ENCODE results near the gene MDFIC.
"Not testable (repeated sequence)": the region's sequence is repeated elsewhere in the genome, so short reads cannot be mapped to it uniquely, and the experiment has no call there.

Gene MDFIC, protein sequence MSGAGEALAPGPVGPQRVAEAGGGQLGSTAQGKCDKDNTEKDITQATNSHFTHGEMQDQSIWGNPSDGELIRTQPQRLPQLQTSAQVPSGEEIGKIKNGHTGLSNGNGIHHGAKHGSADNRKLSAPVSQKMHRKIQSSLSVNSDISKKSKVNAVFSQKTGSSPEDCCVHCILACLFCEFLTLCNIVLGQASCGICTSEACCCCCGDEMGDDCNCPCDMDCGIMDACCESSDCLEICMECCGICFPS

GRCh38 chr7:114922026-114922651 is at the start of gene MDFIC:
TSS of gene MDFIC (plus strand) at chr7:114922094. CDS start at chr7:114923034, 940 bp downstream.
- peak; percentile 12 for DNase-seq

DNA sequence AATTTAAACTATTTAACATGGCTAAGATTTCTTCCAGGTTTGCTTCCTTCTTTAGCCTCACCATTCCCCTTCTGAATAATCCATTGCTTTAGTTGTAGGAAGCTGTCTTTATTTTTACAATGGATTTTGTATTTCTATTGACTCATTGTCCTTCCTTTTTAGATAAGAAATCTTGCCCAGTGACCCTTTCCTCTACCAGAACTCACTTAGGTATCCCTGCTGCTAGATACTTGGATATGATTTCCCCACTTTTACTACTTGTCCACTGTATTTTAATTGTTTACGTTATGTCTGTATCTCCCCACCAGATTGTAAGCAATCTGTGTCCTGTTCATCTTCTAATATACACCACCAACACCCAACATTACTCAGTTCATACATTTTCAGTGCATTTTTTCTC is 47.7 kb upstream of the MDFIC start:
- DNase-seq: no peak

DNA sequence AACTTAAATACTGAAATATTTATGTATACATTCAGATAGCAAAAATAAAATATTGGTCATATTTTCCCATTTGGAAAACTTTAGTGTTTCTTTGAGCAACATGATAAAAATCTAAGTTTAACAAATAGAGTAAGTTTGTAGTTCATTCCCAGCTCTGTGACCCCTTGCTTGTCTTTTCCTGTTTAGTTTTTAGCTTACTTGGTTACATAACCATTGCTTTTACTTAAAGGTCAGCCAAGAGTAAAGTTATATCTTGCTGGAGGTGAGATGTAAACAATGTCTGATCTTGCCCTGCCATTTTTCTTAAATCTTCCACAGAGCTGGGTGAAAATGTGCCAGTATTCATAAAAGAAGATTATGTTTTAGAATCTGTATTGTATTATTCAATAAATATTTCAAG is 46.7 kb upstream of the MDFIC start:
- no peak for DNase-seq

- DNase-seq: no peak
Measured at GRCh38 chr7:114879554-114879953, 42.3 kb upstream of the MDFIC start.

- DNase-seq: no peak
Measured at GRCh38 chr7:114885836-114886235, 36.1 kb upstream of the MDFIC start.

GRCh38 chr7:114886241-114886640 is 35.7 kb upstream of the MDFIC start:
- no peak for DNase-seq

DNA sequence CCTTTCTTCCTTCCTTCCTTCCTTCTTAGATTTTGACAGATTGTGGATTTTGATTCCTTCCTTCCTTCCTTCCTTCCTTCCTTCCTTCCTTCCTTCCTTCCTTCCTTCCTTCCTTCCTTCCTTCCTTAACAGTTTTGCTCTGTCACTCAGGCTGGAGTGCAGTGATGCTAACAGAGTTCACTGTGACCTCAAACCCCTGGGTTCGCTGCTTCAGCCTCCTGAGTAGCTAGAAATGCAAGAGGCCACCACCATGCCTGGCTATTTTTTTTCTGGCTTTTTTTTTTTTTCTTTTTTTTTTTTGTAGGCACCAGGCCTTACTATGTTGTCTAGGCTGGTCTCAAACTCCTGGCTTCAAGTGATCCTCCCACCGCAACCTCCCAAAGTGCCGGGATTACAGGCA is 32.8 kb upstream of the MDFIC start:
- not testable (repeated sequence) for DNase-seq

- no peak for DNase-seq
Measured at GRCh38 chr7:114889646-114890285, 32.1 kb upstream of the MDFIC start.

GRCh38 chr7:114890561-114890960 is 31.3 kb upstream of the MDFIC start:
- DNase-seq: no peak

- no peak for DNase-seq
Measured at GRCh38 chr7:114900127-114900526, 21.8 kb upstream of the MDFIC start.

DNA sequence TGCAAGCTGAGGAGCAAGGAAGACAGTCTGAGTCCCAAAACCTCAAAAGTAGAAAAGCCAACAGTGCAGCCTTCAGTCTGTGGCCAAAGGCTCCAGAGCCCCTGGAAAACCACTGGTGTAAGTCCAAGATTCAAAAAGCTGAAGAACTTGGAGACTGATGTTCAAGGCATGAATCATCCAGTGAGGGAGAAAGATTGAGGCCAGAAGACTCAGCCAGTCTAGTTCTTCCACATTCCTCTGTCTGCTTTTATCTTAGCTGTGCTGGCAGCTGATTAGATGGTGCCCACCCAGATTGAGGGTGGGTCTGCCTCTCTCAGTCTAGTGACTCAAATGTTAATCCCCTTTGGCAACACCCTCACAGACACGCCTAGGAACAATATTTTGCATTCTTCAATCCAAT is 20.1 kb upstream of the MDFIC start:
- DNase-seq: no peak

DNA sequence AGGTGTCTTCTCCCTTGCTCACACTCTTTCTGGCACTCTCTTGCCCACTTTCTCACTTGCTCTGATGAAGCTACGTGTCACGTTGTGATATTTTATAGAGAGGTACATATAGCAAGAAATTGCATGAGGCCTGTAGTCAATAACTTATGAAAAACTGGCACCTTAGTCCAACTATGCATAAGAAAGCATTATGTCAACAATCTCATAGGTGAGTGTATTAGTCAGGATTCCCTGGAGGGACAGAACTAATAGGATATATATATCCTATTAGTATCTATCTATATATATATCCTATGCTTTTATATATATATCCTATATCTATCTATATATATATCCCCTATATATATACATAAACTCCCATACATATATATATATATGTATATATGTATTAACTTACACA is 18.8 kb upstream of the MDFIC start:
- no peak for DNase-seq

GRCh38 chr7:114910787-114911186 is 11.1 kb upstream of the MDFIC start:
- no peak for DNase-seq

DNA sequence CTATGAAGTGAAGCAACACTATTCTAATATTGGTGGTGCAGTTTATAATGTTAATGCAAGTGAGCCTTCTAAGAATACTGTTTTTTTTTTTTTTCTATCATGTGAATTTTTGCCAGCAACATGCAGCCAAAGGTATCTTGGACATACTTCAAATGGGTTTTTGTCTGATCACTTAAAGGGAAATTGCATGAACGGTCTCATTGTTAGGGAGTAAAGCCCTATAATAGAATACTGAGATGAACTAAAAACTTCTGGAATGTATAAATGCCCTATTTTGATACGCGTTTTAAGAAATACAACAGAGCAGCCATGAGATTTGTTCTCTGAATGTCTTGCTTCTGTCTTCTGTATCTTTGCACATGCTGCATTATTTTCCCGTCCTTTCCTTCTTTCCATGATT is 10.5 kb upstream of the MDFIC start:
- no peak for DNase-seq

DNA sequence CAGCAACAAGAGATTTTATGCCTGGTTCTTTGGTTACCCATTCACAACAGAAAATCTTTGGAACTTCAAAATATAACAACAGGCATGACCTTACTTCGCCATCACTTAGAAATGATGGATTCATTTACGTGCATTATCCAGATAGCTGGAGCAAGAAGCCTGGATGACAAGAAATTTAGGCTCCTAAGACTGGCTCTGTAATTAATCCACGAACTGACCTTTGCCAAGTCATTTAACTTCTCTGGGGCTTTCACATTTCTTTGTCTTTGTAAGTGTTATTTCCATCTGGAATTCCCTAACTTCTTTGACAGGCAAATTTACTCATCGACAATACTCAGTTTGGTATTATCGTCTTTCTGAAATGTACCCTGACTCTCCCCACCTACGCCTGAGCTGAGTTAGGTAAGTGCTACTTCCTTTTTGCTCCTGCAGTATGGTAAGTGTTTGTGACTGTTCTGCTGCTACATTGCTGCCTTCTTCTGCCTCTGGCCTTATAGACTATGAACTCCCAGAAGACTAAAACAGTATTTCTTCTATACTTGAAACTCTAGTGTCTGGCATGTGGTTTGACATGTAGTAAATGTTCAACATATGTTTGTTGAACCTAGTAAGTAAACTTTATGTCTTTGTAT is 5.5 kb upstream of the MDFIC start:
- DNase-seq: no peak

GRCh38 chr7:114917211-114917839 is 4.6 kb upstream of the MDFIC start:
- no peak for DNase-seq

- no peak for DNase-seq
Measured at GRCh38 chr7:114919587-114919986, 2.3 kb upstream of the MDFIC start.

DNA sequence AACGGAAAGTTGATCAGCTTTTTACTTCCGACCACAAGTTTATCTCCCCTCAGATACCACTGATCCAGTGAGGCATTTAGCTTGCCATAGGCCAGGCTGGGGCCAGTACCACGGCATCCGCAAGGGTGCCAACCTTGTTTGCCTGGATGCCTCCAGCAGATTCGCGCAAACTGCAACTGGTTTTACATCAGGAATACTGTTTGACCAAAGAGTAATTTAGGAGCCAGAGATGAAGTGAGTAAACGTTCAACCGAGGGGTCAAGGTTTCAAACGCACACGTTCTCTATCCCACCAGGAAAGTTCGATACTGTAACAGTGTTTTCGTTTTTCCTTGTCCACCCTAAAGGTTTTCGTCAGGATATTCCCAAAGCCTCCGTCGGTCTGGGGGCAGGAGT is 266 bp upstream of the MDFIC start:
- no peak for DNase-seq

DNA sequence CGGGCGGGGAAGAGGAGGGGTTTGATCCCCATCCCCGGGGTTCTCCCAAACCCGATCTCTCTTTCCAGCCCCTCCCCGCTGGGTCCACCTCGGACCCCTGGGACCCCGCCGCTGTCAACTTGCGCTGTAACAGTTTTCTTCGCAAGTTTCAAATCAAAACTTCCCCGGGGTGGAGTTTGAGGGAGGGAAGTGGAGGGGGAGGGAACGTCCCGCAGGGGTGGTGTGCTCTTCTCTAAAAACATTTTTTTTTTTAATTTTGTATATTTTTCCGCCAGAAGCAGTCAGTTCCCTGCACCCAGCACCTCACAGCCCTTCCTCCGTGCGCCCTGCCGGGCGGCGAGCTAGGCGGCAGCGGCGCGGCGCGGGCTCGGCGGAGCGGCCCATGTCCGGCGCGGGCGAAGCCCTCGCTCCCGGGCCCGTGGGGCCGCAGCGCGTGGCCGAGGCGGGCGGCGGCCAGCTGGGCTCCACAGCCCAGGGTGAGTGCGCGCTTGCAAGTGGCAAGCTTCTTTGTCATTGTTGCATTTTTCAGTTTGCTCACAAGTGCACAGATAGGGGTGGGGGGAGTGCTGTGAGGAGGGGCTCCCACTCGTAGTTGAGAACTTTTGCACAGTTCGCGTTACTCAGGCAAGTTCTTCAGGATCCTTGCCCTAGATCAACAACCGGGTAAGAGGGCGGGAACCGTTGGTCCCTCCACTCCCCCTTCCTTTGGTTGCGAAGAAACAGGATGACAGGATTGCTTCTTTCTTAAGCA is 933 bp downstream of the MDFIC start:
- DNase-seq: no peak

DNA sequence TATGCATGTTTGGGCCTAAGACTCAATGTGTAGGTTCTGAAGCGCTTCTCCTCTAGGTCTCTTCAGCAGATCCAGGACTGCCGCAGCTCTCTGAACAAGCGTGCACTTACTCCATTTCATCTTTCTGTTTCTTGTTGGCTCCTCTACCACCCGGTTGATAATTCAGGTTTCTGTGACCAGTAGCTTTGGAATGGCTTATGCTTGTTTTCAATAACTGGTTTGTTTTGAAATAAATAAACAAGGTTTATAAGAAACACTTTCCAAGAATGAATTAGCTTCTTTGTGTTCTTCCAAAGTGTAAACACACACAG is 1.5 kb downstream of the MDFIC start:
- no peak for DNase-seq

GRCh38 chr7:114924038-114924712 is 2.3 kb downstream of the MDFIC start:
- no peak for DNase-seq

- DNase-seq: no peak
Measured at GRCh38 chr7:114925434-114925833, 3.5 kb downstream of the MDFIC start.
